Measurements from ENCODE around the gene MLEC. TPM values are rescaled to one million over a fixed set of nuclear protein-coding genes. Genes with fewer than 3 reads are reported as not detected.

Gene MLEC, protein sequence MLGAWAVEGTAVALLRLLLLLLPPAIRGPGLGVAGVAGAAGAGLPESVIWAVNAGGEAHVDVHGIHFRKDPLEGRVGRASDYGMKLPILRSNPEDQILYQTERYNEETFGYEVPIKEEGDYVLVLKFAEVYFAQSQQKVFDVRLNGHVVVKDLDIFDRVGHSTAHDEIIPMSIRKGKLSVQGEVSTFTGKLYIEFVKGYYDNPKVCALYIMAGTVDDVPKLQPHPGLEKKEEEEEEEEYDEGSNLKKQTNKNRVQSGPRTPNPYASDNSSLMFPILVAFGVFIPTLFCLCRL
- total RNA-seq, result 229 and 265 TPM in 2 replicates

DNA sequence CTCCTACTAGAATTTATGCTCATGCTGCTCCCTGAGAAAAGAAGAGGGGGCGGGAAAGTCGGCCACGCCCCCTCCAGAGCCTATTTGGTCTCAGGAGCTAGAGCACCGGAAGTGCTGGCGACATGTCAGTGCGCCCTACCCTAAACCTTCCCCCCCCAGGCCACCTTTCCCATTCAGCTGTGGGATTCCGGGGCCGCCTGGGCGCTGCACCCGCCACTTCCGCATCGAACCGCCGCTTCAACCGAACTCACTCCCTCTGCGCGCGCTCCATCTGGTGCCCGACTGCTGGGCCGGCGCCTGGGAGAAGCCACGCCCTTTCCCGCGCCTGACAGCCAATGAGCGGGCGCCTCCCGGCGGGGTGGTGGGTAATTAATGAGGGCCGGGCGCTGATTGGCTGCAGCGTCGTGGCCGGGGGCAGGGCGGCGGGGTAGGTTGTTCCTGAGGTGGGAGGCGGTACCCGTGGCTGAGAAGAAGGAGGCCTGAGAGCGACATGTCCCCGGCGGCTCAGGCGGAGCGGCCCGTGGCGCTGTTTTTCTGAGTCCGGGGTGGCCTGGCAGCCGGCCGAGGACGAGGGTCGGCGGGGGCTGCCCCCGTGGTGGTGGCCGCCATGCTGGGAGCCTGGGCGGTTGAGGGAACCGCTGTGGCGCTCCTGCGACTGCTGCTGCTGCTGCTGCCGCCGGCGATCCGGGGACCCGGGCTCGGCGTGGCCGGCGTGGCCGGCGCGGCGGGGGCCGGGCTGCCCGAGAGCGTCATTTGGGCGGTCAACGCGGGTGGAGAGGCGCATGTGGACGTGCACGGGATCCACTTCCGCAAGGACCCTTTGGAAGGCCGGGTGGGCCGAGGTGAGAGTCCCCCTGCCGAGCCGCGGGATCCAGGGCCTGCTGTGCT lies at the start of gene MLEC:
MLEC (plus strand) TSS at position 460 of the 888 bp plus-strand sequence; CDS start at position 608, 148 bp downstream.

DNA sequence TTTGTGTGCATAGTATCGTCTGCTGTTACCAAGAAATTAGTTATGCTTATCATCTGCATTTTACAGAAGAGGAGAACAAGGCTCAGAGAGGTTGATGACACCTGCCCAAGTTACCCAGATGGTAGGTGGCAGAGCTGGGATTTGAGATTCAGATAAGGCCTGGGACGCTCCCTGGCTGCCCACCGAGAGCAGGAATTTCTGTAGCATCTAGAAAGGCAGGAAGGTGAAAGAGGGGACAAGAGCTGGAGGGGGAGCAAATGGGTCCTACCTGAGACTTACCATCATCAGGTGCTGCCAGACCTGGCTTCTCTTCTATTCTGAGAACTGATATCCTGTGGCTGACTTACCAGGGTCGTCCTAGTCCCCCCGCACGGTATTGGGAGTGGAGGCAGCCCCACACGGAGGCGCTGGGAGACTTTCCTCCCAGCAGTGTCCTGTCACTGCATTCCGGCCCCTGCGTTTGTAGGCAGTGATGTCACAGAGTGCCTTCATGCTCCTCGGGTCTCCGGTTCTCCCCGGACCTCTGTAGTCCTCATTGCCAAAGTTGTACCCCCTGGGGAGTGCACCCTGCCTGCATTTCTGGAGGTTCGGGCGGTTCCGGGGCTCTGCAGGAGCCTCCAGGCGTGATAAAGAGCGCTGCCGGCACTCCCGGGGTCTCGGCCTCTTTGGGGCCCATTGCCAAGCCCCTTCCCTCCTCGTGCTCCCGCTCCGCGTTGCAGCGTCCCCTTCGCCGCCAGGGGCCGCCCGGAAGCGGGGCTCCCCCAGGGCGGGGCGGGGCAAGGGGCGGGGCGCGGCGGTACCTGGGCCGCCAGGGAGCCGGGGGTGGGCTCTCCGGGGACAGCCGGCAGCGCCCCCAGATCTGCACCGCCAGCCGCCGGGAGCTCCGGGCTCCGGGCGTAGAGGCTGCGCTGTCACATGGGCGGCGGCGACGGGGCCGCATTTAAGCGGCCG lies 46.9 kb upstream of the MLEC start, which contains the start of gene CABP1:
CABP1 (plus strand) TSS at position 856 of the 951 bp plus-strand sequence; CDS start at position 916, 60 bp downstream.

DNA sequence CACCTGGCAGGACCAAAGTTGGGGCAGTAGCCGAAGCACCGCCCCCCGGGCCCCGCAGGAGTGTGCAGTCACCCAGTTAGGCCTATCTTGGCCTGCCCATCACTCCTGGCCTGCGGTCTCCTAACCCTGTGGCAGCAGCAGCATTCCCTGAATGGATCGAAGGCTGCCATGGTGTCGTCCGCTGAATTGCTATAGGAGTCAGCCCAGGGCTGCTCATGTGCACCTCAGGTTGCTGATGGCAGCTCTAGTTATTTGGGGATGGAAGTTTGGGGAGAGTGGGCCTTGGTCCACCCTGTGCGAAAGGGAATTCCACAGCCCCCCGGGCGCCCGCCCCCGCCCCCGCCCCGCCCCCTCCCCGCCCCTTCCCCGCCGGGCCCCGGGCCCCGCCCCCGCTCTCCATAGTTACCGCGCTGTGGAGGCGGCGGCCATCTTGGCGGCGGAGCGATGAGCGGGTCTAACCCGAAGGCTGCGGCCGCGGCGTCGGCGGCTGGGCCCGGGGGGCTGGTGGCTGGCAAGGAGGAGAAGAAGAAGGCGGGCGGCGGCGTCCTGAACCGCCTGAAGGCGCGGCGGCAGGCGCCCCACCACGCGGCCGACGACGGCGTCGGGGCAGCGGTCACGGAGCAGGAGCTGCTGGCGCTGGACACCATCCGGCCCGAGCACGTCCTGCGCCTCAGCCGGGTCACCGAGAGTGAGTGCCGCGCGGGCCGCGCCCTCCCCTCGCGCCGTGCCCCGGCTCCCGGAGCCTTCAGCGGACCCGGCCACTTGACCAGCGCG lies 23.3 kb downstream of the MLEC start, which contains the start of gene UNC119B:
UNC119B (plus strand) TSS at position 428 of the 774 bp plus-strand sequence; CDS start at position 445, 17 bp downstream.

DNA sequence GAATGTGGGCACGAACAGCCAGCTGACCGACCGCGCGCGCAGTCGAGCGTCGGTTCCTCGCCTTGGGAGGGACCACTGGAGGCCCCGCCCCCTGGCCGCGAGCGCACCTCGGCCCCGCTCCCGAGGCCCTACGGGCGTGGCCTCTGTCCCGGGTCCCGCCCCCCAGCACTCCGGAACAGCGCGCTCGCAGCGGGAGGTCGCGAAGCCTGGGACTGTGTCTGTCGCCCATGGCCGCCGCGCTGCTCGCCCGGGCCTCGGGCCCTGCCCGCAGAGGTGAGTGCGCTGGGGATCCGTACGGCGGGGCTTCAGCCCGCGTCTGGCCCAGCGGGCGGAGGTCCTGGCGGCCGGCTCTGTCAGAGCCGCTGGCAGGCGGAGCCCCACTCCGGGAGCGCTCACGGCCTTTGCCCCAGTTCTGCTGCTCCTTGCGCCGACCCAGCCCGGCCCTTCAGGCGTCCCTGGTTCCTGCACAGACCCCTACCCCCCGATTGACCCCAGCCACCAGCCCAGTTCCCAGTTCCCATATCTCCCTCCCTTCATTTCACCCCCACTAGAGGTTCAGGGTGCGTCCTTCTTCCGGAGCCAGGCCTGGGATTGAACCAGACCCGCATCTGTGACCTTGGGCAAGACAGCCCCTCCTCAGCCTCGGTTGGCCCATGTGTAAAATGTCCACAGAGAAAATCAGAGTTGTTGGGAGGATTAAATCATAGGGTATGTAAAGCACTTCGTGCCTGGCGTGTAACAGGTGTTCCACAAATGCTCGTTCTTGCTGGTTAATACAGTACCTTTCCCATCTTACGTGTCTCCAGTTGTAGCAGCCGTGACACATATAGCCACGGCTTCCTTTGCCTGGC lies 38.9 kb downstream of the MLEC start, which contains the start of gene ACADS:
ACADS (plus strand) TSS at position 168 of the 851 bp plus-strand sequence; CDS start at position 228, 60 bp downstream.

Other genes with a start within 250 kb of the MLEC start
- gene COX6A1, start 249.0 kb upstream of the MLEC start, total RNA-seq, result 267 and 524 TPM in 2 replicates
- 19.3 and 24.9 TPM in 2 replicates for gene TRIAP1, start 240.8 kb upstream of the MLEC start, total RNA-seq
- gene GATC, start 240.7 kb upstream of the MLEC start, total RNA-seq, result 18.4 and 23.9 TPM in 2 replicates
- 190 and 243 TPM in 2 replicates for gene SRSF9, start 217.4 kb upstream of the MLEC start, total RNA-seq
- gene DYNLL1, start 191.0 kb upstream of the MLEC start, total RNA-seq, result 255 and 301 TPM in 2 replicates
- 30.5 and 33.6 TPM in 2 replicates for gene COQ5, start 158.0 kb upstream of the MLEC start, total RNA-seq
- gene RNF10, start 152.8 kb upstream of the MLEC start, total RNA-seq, result 137 and 223 TPM in 2 replicates
- gene POP5, start 105.7 kb upstream of the MLEC start, total RNA-seq, result 43.0 and 57.9 TPM in 2 replicates
- 4.2 and 7.2 TPM in 2 replicates for gene CABP1, start 46.5 kb upstream of the MLEC start, total RNA-seq
- 32.7 and 41.8 TPM in 2 replicates for gene UNC119B, start 23.3 kb downstream of the MLEC start, total RNA-seq
- gene ACADS, start 38.7 kb downstream of the MLEC start, total RNA-seq, result 3.0 and 7.4 TPM in 2 replicates
- gene SPPL3, start 217.2 kb downstream of the MLEC start, total RNA-seq, result 6.5 and 8.5 TPM in 2 replicates

Measured in smooth muscle cell of the umbilical artery (primary cell).